ENCODE measurements around the gene SRPK2. TPM values are rescaled to one million over a fixed set of nuclear protein-coding genes. Genes with fewer than 3 reads are reported as not detected.

The SRPK2 gene
- total RNA-seq, 1 donor from 2014 or later, result 70.5 TPM

DNA sequence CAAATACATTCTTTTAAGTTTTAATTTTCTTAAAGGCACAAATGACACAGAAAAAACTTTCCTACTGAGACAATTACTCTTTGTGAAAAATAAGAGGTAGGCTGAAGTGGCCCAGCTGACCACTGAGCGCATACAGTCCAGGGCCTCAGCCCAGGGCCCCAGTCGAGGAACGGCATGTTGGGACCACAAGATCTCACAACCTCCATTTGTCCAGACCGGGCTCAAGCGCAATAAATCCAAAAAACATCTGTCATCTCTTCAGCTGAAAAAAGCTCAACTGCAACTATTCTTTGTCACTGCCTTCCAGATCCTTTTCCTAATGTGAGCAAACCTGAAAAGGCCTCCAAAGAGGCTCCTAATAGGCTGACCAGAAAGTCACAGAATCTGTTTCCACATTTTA, 165.8 kb downstream of the SRPK2 start:
- Mint-ChIP-seq H3K9me3 (ENCODE audit: unreplicated experiment) (no peaks in the 10 kb centered on the region), H3K27ac (ENCODE audit: unreplicated experiment) (no peak overlapping the region), H3K4me3 (ENCODE audit: unreplicated experiment) (no peak overlapping the region), H3K27me3 (ENCODE audit: unreplicated experiment) (no peaks in the 10 kb centered on the region), H3K36me3 (ENCODE audit: low read depth, unreplicated experiment) (no peaks in the 10 kb centered on the region), H3K4me1 (ENCODE audit: unreplicated experiment) (peaks cover 9% of the 10 kb centered on the region)
- TF ChIP-seq, protein P1, sequence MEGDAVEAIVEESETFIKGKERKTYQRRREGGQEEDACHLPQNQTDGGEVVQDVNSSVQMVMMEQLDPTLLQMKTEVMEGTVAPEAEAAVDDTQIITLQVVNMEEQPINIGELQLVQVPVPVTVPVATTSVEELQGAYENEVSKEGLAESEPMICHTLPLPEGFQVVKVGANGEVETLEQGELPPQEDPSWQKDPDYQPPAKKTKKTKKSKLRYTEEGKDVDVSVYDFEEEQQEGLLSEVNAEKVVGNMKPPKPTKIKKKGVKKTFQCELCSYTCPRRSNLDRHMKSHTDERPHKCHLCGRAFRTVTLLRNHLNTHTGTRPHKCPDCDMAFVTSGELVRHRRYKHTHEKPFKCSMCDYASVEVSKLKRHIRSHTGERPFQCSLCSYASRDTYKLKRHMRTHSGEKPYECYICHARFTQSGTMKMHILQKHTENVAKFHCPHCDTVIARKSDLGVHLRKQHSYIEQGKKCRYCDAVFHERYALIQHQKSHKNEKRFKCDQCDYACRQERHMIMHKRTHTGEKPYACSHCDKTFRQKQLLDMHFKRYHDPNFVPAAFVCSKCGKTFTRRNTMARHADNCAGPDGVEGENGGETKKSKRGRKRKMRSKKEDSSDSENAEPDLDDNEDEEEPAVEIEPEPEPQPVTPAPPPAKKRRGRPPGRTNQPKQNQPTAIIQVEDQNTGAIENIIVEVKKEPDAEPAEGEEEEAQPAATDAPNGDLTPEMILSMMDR (IDR thresholded peaks at IDR 0.05; ENCODE audit: unreplicated experiment), result no peak
- no peak for DNase-seq (ENCODE audit: low spot score)

DNA sequence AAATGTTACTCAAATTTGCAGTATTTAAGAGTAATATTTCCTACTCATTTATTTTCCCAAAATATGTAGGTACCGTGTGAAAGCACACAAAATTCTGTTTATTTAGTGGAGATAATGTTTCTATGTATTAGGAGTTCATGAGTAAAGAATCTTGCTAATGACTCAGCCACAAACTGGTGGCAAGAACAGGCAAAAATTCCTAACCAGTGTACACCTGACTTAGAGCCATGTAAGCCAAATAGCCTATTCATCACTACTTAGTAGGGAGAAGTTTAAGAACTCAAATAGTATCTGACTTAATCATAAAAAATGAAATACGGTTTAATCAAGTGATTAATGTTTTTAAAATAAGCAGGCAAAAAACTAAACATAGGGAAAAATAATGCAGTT, 169.0 kb downstream of the SRPK2 start:
- no peak for DNase-seq (ENCODE audit: low spot score)
- Mint-ChIP-seq H3K27me3 (ENCODE audit: unreplicated experiment) (no peaks in the 10 kb centered on the region), H3K4me1 (ENCODE audit: unreplicated experiment) (peaks cover 10% of the 10 kb centered on the region), H3K27ac (ENCODE audit: unreplicated experiment) (no peak overlapping the region), H3K36me3 (ENCODE audit: low read depth, unreplicated experiment) (no peaks in the 10 kb centered on the region), H3K9me3 (ENCODE audit: unreplicated experiment) (no peaks in the 10 kb centered on the region), H3K4me3 (ENCODE audit: unreplicated experiment) (no peak overlapping the region)
- TF ChIP-seq, protein P1 (IDR thresholded peaks at IDR 0.05; ENCODE audit: unreplicated experiment), result no peak

DNA sequence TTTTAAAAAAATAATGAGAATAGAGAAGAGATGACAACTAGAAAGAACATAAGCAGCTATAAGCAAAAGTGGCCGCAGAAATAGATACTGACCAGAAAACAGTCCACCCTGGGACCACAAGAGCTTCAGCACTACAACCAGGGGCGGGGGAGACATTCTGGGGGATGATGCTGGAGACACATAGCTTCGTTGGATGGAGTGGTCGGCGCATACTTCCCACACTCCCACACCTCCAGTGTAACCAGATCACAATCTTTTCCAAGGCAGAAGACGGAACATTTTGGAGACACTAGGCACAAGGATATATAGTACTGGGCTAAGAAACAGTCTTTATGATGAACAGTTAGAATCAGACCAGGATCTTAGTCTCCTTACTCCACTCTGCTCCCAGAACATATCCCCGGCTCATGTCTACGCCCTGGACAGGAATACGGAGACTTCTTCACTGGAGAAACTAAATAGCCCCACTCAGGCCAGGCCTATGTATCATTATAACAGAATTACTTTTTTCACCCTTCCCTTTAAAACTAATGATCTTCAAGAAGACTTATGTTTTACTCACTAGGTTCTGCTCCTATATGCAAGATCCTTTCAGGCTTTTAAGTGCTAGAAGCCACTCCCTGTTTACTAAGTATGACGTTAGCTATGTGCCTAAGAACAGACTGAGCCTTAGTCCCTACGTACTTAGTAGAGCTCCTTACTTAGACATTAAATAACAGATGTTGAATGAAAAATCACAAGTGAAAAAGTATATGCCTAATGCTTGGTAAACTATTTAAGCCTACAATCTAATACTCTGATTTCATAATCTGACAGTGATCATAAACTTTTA, 169.6 kb downstream of the SRPK2 start:
- TF ChIP-seq, protein P1 (IDR thresholded peaks at IDR 0.05; ENCODE audit: unreplicated experiment), result no peak
- Mint-ChIP-seq H3K4me3 (ENCODE audit: unreplicated experiment) (no peak overlapping the region), H3K4me1 (ENCODE audit: unreplicated experiment) (peaks cover 10% of the 10 kb centered on the region), H3K9me3 (ENCODE audit: unreplicated experiment) (no peaks in the 10 kb centered on the region), H3K27me3 (ENCODE audit: unreplicated experiment) (no peaks in the 10 kb centered on the region), H3K27ac (ENCODE audit: unreplicated experiment) (no peak overlapping the region), H3K36me3 (ENCODE audit: low read depth, unreplicated experiment) (no peaks in the 10 kb centered on the region)
- DNase-seq (ENCODE audit: low spot score), result no peak

DNA sequence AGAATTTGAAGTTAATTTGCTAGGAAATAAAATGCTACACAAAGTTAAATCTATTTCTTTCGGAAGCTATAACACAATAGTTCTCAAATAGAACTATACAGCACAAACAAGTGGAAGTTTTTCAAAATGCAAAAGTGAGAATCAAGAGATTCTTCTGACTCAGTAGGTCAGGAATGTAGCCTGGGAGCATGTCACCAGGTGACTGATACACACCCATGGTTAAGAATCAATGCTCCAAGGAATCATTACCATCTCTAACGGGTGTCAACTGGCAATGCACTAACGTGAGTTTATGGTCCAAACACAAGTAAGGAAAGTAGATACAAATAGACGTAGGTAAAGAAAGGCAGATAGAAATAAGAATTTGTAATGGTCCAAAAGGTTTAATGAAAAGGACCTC, 170.5 kb downstream of the SRPK2 start:
- Mint-ChIP-seq H3K4me1 (ENCODE audit: unreplicated experiment) (peaks cover 7% of the 10 kb centered on the region), H3K36me3 (ENCODE audit: low read depth, unreplicated experiment) (no peaks in the 10 kb centered on the region), H3K9me3 (ENCODE audit: unreplicated experiment) (no peaks in the 10 kb centered on the region), H3K4me3 (ENCODE audit: unreplicated experiment) (no peak overlapping the region), H3K27ac (ENCODE audit: unreplicated experiment) (no peak overlapping the region), H3K27me3 (ENCODE audit: unreplicated experiment) (no peaks in the 10 kb centered on the region)
- no peak for DNase-seq (ENCODE audit: low spot score)
- TF ChIP-seq, protein P1 (IDR thresholded peaks at IDR 0.05; ENCODE audit: unreplicated experiment), result no peak

DNA sequence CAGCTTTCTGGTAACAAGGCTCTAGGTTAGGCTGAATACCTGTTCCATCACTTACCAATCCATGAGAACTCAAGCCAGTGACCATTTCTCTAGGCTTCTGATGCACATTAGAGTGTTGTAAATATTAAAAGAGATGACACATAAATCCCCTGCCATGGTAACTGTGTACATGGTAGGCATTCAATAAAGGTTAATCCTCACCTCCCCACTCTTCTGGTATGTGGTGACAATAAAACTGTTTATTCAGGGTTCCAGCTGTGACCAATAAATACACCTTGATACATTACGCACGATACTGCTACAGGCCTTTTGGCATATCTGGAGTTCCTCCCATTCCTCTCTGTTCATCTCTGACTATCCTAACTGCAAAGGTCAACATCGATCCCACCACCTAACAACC, 171.9 kb downstream of the SRPK2 start:
- H3K4me3 Mint-ChIP-seq (ENCODE audit: unreplicated experiment), result no peak overlapping the region
- no peaks in the 10 kb centered on the region for H3K36me3 Mint-ChIP-seq (ENCODE audit: low read depth, unreplicated experiment)
- H3K27ac Mint-ChIP-seq (ENCODE audit: unreplicated experiment), result no peak overlapping the region
- no peaks in the 10 kb centered on the region for H3K9me3 Mint-ChIP-seq (ENCODE audit: unreplicated experiment)
- peaks cover 6% of the 10 kb centered on the region for H3K4me1 Mint-ChIP-seq (ENCODE audit: unreplicated experiment)
- DNase-seq (ENCODE audit: low spot score), result no peak
- TF ChIP-seq, protein P1 (IDR thresholded peaks at IDR 0.05; ENCODE audit: unreplicated experiment), result no peak
- H3K27me3 Mint-ChIP-seq (ENCODE audit: unreplicated experiment), result no peaks in the 10 kb centered on the region

Data from endothelial cell (in vitro differentiated cells).